Measurements from ENCODE around the gene FGF22. TPM values are rescaled to one million over a fixed set of nuclear protein-coding genes. Genes with fewer than 3 reads are reported as not detected.
A peak's percentile ranks its signal among the peaks of the same experiment; 100 is the strongest.

Gene FGF22
- total RNA-seq, 6 donors from 2014 or later, result 0.40 to 6.3 (median 1.2) TPM; not detected in 1

GRCh38 chr19:677201-677600, 37.5 kb downstream of the FGF22 start:
- peaks cover 0 to 13% (median 0%) of the 10 kb centered on the region in 4 donors for H3K36me3 ChIP-seq
- peak overlapping the region; percentile 84 to 95 (median 90) for H3K27ac ChIP-seq
- H3K4me3 ChIP-seq, result peak overlapping the region; percentile 51 to 77 (median 55)
- DNase-seq, result peak; percentile 61 to 92
- TF ChIP-seq POLR2AphosphoS5 (IDR thresholded peaks at IDR 0.05) (peak; percentile 62 to 70), POLR2A (IDR thresholded peaks at IDR 0.05) (no peak), EP300 (IDR thresholded peaks at IDR 0.05) (peak in 2 of 4 donors; percentile 43 to 72)
- peaks cover 34 to 65% (median 46%) of the 10 kb centered on the region in 4 donors for H3K4me1 ChIP-seq
- peak; percentile 5 to 24 for ATAC-seq (ENCODE audit: low FRiP score in 2 of 2)
- 7% methylated on average over 14 of the region's 15 CpGs; no CpG with 5 or more reads in 1 of the 2 donors for WGBS, 2 donors
- no peaks in the 10 kb centered on the region for H3K9me3 ChIP-seq
- peaks cover 0 to 4% (median 0%) of the 10 kb centered on the region in 4 donors for H3K27me3 ChIP-seq

GRCh38 chr19:677601-678436, 38.1 kb downstream of the FGF22 start:
- H3K27me3 ChIP-seq, result peaks cover 0 to 4% (median 0%) of the 10 kb centered on the region in 4 donors
- WGBS, 2 donors, result 45 to 64% methylated on average over 5 to 16 of the region's 22 CpGs

DNA sequence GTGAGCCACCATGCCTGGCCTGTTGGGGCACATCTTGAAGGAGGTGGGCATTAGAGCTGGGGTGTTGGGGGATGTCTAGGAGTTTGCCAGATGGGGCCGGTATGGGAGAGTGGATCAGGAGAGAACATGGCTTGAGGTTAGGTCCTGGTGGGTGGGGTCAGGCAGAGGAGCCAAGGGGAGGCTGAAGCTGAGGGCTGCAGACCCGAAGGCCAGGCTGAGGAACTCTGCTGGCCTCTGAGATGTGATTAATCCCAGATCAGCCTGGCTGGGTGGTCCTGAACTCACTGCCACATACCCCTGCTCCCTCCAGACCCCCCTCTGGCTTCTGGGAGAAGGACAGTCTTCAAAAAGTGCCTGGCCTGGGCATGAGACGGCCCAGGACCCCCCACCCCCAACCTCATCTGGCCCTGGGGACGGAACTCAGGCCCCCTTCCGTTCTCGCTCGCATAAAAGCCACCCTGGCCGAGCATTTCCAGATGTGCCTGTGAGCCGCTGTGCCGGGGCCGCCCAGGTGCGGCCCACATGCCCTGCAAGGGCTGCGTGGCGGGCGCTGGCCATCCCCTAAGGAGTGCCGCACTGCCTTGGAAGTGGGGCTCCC, 39.2 kb downstream of the FGF22 start:
- peaks cover 34 to 65% (median 46%) of the 10 kb centered on the region in 4 donors for H3K4me1 ChIP-seq
- TF ChIP-seq, protein P1, sequence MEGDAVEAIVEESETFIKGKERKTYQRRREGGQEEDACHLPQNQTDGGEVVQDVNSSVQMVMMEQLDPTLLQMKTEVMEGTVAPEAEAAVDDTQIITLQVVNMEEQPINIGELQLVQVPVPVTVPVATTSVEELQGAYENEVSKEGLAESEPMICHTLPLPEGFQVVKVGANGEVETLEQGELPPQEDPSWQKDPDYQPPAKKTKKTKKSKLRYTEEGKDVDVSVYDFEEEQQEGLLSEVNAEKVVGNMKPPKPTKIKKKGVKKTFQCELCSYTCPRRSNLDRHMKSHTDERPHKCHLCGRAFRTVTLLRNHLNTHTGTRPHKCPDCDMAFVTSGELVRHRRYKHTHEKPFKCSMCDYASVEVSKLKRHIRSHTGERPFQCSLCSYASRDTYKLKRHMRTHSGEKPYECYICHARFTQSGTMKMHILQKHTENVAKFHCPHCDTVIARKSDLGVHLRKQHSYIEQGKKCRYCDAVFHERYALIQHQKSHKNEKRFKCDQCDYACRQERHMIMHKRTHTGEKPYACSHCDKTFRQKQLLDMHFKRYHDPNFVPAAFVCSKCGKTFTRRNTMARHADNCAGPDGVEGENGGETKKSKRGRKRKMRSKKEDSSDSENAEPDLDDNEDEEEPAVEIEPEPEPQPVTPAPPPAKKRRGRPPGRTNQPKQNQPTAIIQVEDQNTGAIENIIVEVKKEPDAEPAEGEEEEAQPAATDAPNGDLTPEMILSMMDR (IDR thresholded peaks at IDR 0.05), result no peak
- no peak for TF ChIP-seq POLR2A (IDR thresholded peaks at IDR 0.05)
- no peak for TF ChIP-seq POLR2AphosphoS5 (IDR thresholded peaks at IDR 0.05)
- TF ChIP-seq EP300 (IDR thresholded peaks at IDR 0.05), result no peak
- WGBS, 2 donors, result 94 to 96% methylated on average over 5 to 7 of the region's 16 CpGs
- peak overlapping the region in 3 of 4 donors; percentile 77 to 91 (median 91) for H3K4me3 ChIP-seq
- peak in 1 of 2 donors; percentile 84 for DNase-seq
- peak overlapping the region; percentile 92 to 97 (median 93) for H3K27ac ChIP-seq
- H3K9me3 ChIP-seq, result no peaks in the 10 kb centered on the region
- peaks cover 0 to 4% (median 0%) of the 10 kb centered on the region in 4 donors for H3K27me3 ChIP-seq
- peaks cover 0 to 13% (median 0%) of the 10 kb centered on the region in 4 donors for H3K36me3 ChIP-seq
- ATAC-seq (ENCODE audit: low FRiP score in 2 of 2), result no peak

More at GRCh38 chr19:677601-678436, 38.1 kb downstream of the FGF22 start:
- DNase-seq (peak; percentile 40 to 79), ATAC-seq (ENCODE audit: low FRiP score in 2 of 2) (no peak)
- Histone ChIP-seq H3K36me3 (peaks cover 0 to 13% (median 0%) of the 10 kb centered on the region in 4 donors), H3K4me3 (peak overlapping the region; percentile 35 to 77 (median 54)), H3K4me1 (peaks cover 34 to 65% (median 46%) of the 10 kb centered on the region in 4 donors), H3K27ac (peak overlapping the region; percentile 84 to 95 (median 90)), H3K9me3 (no peaks in the 10 kb centered on the region)
- TF ChIP-seq POLR2A (IDR thresholded peaks at IDR 0.05), result no peak
- TF ChIP-seq EP300 (IDR thresholded peaks at IDR 0.05), result no peak
- TF ChIP-seq POLR2AphosphoS5 (IDR thresholded peaks at IDR 0.05), result no peak
- TF ChIP-seq, protein P1 (IDR thresholded peaks at IDR 0.05), result no peak

DNA sequence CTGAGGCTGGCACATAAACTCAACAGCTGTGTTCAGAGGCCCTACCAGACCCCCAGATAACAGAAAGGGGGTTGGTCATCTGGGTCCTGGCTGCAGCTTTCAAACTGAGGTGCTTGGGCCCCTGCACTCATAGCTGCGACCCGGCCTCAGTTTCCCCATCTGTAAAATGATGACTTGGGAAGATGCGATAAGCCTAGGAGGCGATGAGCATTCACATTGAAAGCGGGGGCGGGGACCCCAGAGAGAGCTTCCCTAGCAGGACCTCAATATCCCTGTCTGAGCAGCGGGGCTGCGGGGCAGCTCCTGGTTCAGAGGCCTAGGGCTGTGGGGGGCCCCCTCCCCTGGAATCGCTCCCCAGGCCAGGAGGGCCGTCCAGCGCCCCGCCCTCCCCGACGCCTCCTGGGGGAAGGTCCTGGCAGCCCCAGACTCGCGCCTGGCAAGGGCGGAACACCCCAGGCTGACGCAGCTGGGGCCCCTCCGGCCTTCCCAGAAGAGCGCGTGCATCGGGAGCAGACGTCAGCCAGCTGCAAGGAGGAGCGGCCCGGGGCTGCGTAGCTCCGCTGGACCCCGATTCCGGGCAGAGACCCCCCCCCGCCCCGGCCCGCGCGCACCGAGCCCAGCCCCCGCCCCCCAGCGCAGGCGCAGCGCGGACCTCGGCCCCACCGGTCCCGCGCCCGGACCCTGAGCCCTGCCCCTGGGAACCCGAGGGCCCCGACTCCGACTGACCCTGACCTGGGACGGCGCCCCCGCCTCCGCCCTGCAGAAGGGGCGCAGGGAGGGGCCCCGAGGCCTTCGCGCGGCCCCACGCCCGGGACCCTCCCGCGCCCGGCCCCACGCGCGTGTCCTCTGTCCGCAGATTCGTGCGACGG, 40.0 kb downstream of the FGF22 start:
- H3K4me3 ChIP-seq, result peak overlapping the region; percentile 55 to 91 (median 84)
- H3K4me1 ChIP-seq, result peaks cover 34 to 65% (median 43%) of the 10 kb centered on the region in 4 donors
- 49 to 53% methylated on average over 4 to 6 of the region's 69 CpGs for WGBS, 2 donors
- TF ChIP-seq POLR2AphosphoS5 (IDR thresholded peaks at IDR 0.05), result peak; percentile 60 to 77
- TF ChIP-seq POLR2A (IDR thresholded peaks at IDR 0.05), result no peak
- peak in 3 of 4 donors; percentile 71 to 89 (median 78) for TF ChIP-seq EP300 (IDR thresholded peaks at IDR 0.05)
- TF ChIP-seq, protein P1 (IDR thresholded peaks at IDR 0.05), result no peak
- peaks cover 0 to 4% (median 0%) of the 10 kb centered on the region in 4 donors for H3K27me3 ChIP-seq
- ATAC-seq (ENCODE audit: low FRiP score in 2 of 2) (peak in 1 of 2 donors; percentile 38), DNase-seq (peak; percentile 57 to 92)
- H3K9me3 ChIP-seq, result no peaks in the 10 kb centered on the region
- peaks cover 0 to 13% (median 0%) of the 10 kb centered on the region in 4 donors for H3K36me3 ChIP-seq
- peak overlapping the region; percentile 92 to 97 (median 93) for H3K27ac ChIP-seq

Measured in upper lobe of left lung (tissue), 6 donors.